ENCODE measurements around the gene SLC11A2. TPM values are rescaled to one million over a fixed set of nuclear protein-coding genes. Genes with fewer than 3 reads are reported as not detected.
A peak's percentile ranks its signal among the peaks of the same experiment; 100 is the strongest.

SLC11A2 gene
- total RNA-seq, 1 experiment from 2014 or later = 47.9 TPM

GRCh38 chr12:51020448-51021182, 5.6 kb downstream of the SLC11A2 start:
- Histone ChIP-seq H3T11ph (ENCODE audit: low read length) (no peak overlapping the region), H2BK120ac (ENCODE audit: low read depth, low read length, poor library complexity, severe bottlenecking) (no peak overlapping the region), H4K8ac (replicated peaks; ENCODE audit: insufficient read length, low read depth, low read length) (no peak overlapping the region), H3K27me3 (ENCODE audit: insufficient read depth, low read length) (no peaks in the 10 kb centered on the region), H3K23ac (ENCODE audit: insufficient read length, low read depth, low read length) (no peak overlapping the region), H4K20me1 (ENCODE audit: control insufficient read depth, insufficient read depth, insufficient read length) (no peaks in the 10 kb centered on the region), H3K27ac (ENCODE audit: insufficient read length, low read depth, low read length) (no peak overlapping the region), H2AFZ (ENCODE audit: low read length) (no peak overlapping the region), H2BK5ac (ENCODE audit: insufficient read length, low read length) (no peak overlapping the region), H3K18ac (ENCODE audit: insufficient read length, low read depth, low read length) (no peak overlapping the region), H3K79me1 (ENCODE audit: insufficient read depth, low read depth, low read length, poor library complexity, severe bottlenecking) (peaks cover 7% of the 10 kb centered on the region), H4K91ac (ENCODE audit: insufficient read length, low read depth, low read length) (no peak overlapping the region), H4K5ac (ENCODE audit: insufficient read length, low read depth, low read length) (no peak overlapping the region), H2BK12ac (ENCODE audit: insufficient read length, low read depth, low read length) (no peak overlapping the region), H3K9ac (ENCODE audit: extremely low read depth, insufficient read length, low read length) (no peak overlapping the region), H3K23me2 (ENCODE audit: insufficient read length, low read depth, low read length, poor library complexity, severe bottlenecking) (peaks cover 7% of the 10 kb centered on the region), H3K79me2 (ENCODE audit: insufficient read depth, low read length) (peaks cover 12% of the 10 kb centered on the region), H3K4me1 (ENCODE audit: insufficient read depth, low read length) (no peaks in the 10 kb centered on the region), H3K4me2 (ENCODE audit: insufficient read depth, insufficient read length, low read length) (no peak overlapping the region), H3K14ac (ENCODE audit: insufficient read depth, low read length) (no peak overlapping the region), H3K56ac (ENCODE audit: insufficient read length, low read depth, low read length) (no peak overlapping the region), H2AK5ac (ENCODE audit: insufficient read length, low read length) (no peak overlapping the region), H2BK20ac (ENCODE audit: low read depth, low read length, poor library complexity, severe bottlenecking) (no peak overlapping the region), H3K4ac (ENCODE audit: low read depth, low read length) (no peak overlapping the region), H3K9me3 (ENCODE audit: control insufficient read depth, low read depth, low read length) (no peaks in the 10 kb centered on the region), H2BK15ac (ENCODE audit: low read depth, low read length) (no peak overlapping the region)
- no peak for DNase-seq
- WGBS (ENCODE audit: extremely low coverage, insufficient read length, low lambda C conversion rate) = no CpG with 5 or more reads among the region's 7 CpGs
- H3K27me3 Mint-ChIP-seq (ENCODE audit: low read depth) = no peaks in the 10 kb centered on the region
- H3K27ac Mint-ChIP-seq = 0 out of 7 replicates have a peak overlapping the region, but pooled peaks of 1 of the 3 experiments have one; percentile 49
- H3K9me3 Mint-ChIP-seq = no peaks in the 10 kb centered on the region
- 0 out of 7 replicates have a peak, but pooled peaks cover 0 to 2% (median 0%) of the 10 kb centered on the region in 3 experiments for H3K36me3 Mint-ChIP-seq (ENCODE audit: insufficient read depth in 1 of 3, low read depth in 3 of 3)
- H3K4me3 Mint-ChIP-seq = no peak overlapping the region
- TF ChIP-seq, protein P1, sequence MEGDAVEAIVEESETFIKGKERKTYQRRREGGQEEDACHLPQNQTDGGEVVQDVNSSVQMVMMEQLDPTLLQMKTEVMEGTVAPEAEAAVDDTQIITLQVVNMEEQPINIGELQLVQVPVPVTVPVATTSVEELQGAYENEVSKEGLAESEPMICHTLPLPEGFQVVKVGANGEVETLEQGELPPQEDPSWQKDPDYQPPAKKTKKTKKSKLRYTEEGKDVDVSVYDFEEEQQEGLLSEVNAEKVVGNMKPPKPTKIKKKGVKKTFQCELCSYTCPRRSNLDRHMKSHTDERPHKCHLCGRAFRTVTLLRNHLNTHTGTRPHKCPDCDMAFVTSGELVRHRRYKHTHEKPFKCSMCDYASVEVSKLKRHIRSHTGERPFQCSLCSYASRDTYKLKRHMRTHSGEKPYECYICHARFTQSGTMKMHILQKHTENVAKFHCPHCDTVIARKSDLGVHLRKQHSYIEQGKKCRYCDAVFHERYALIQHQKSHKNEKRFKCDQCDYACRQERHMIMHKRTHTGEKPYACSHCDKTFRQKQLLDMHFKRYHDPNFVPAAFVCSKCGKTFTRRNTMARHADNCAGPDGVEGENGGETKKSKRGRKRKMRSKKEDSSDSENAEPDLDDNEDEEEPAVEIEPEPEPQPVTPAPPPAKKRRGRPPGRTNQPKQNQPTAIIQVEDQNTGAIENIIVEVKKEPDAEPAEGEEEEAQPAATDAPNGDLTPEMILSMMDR (conservative IDR thresholded peaks at IDR 0.05) = no peak
- peaks cover 31 to 34% of the 10 kb centered on the region in 2 experiments for H3K4me1 Mint-ChIP-seq

Measured in H9 (cell line).